Kidney capillary endothelial cell (primary cell): ENCODE results near the gene NEB.
"Not testable (repeated sequence)": the region's sequence is repeated elsewhere in the genome, so short reads cannot be mapped to it uniquely, and the experiment has no call there.

ENCODE experiments used
- DNase-seq: peaks from one replicate; pipeline ENCODE4 v3.0.0-alpha.2; 2018; ENCODE audit warnings: low spot score

Gene NEB

GRCh38 chr2:151704480-151704961 lies 29.8 kb downstream of the NEB start:
- DNase-seq: not testable (repeated sequence)

- not testable (repeated sequence) for DNase-seq
Measured at GRCh38 chr2:151698134-151698533, 36.1 kb downstream of the NEB start.

GRCh38 chr2:151695778-151696177 lies 38.5 kb downstream of the NEB start:
- no peak for DNase-seq

GRCh38 chr2:151691631-151692030 lies 42.6 kb downstream of the NEB start:
- DNase-seq: no peak

- no peak for DNase-seq
Measured at GRCh38 chr2:151688719-151689118, 45.6 kb downstream of the NEB start.

GRCh38 chr2:151682459-151683003 lies 51.7 kb downstream of the NEB start:
- no peak for DNase-seq

GRCh38 chr2:151681051-151681450 lies 53.2 kb downstream of the NEB start:
- DNase-seq: no peak

- DNase-seq: no peak
Measured at GRCh38 chr2:151679994-151680393, 54.3 kb downstream of the NEB start.

- no peak for DNase-seq
Measured at GRCh38 chr2:151678849-151679248, 55.4 kb downstream of the NEB start.

GRCh38 chr2:151673016-151673415 lies 61.3 kb downstream of the NEB start:
- no peak for DNase-seq

- DNase-seq: no peak
Measured at GRCh38 chr2:151672277-151672676, 62.0 kb downstream of the NEB start.

- DNase-seq: no peak
Measured at GRCh38 chr2:151670846-151671597, 63.3 kb downstream of the NEB start.

- DNase-seq: no peak
Measured at GRCh38 chr2:151670346-151670745, 63.9 kb downstream of the NEB start.

GRCh38 chr2:151669585-151670081 lies 64.6 kb downstream of the NEB start:
- no peak for DNase-seq

- DNase-seq: no peak
Measured at GRCh38 chr2:151668737-151669136, 65.5 kb downstream of the NEB start.

- no peak for DNase-seq
Measured at GRCh38 chr2:151665959-151666358, 68.3 kb downstream of the NEB start.

GRCh38 chr2:151664520-151664919 lies 69.8 kb downstream of the NEB start:
- DNase-seq: no peak

- DNase-seq: no peak
Measured at GRCh38 chr2:151661625-151662024, 72.7 kb downstream of the NEB start.

GRCh38 chr2:151658081-151658480 lies 76.2 kb downstream of the NEB start:
- no peak for DNase-seq

- no peak for DNase-seq
Measured at GRCh38 chr2:151657667-151658076, 76.6 kb downstream of the NEB start.

- no peak for DNase-seq
Measured at GRCh38 chr2:151655663-151656398, 78.4 kb downstream of the NEB start.

- DNase-seq: no peak
Measured at GRCh38 chr2:151654891-151655290, 79.4 kb downstream of the NEB start.

- DNase-seq: no peak
Measured at GRCh38 chr2:151654085-151654484, 80.2 kb downstream of the NEB start.
